Measurements from ENCODE around the gene NFKBIB. TPM values are rescaled to one million over a fixed set of nuclear protein-coding genes. Genes with fewer than 3 reads are reported as not detected.

NFKBIB gene
- total RNA-seq, 1 experiment from 2014 or later = 51.2 TPM

DNA sequence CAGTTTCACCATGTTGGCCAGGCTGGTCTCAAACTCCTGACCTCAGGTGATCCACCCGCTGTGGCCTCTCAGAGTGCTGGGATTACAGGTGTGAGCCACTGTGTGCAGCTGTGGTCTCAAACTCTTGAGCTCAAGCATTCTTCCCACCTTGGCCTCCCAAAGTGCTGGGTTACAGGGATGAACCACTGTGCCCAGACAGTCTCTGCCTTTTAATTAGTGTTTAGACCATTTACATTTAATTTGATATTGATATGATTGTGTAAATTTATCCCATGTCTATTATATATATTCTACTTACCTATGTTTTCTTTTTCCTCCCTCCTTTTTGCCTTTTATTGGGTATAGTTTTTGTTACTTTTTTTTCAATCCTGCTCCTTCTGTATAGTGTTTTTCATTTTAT, 1.9 kb downstream of the NFKBIB start:
- Histone ChIP-seq H3K27ac (ENCODE audit: low read depth, low read length) (no peak overlapping the region), H3K79me2 (ENCODE audit: insufficient read depth, low read length) (peaks cover 20% of the 10 kb centered on the region), H3K4me1 (ENCODE audit: control insufficient read depth in 1 of 2, insufficient read depth in 2 of 2, low read length in 2 of 2) (peaks cover 0 to 18% of the 10 kb centered on the region in 2 experiments; a peak in 2 of 4 replicates), H3K27me3 (ENCODE audit: insufficient read depth, low read length) (no peaks in the 10 kb centered on the region), H3K9ac (ENCODE audit: low read length) (no peak overlapping the region), H4K20me1 (ENCODE audit: insufficient read depth) (no peaks in the 10 kb centered on the region), H3K9me2 (ENCODE audit: insufficient read depth) (no peaks in the 10 kb centered on the region), H3K36me3 (ENCODE audit: control insufficient read depth in 1 of 2, insufficient read depth in 2 of 2, low read length in 2 of 2) (peaks cover 0 to 6% of the 10 kb centered on the region in 2 experiments; a peak in 1 of 4 replicates), H2AFZ (ENCODE audit: low read depth, low read length, poor library complexity, severe bottlenecking) (no peak overlapping the region), H3K4me3 (replicated peaks in 1 of 2; ENCODE audit: low read depth in 1 of 2, low read length in 2 of 2) (no peak overlapping the region), H3K9me3 (ENCODE audit: control insufficient read depth in 1 of 2, insufficient read depth in 1 of 2, low read depth in 1 of 2, low read length in 2 of 2) (peaks cover 0 to 5% of the 10 kb centered on the region in 2 experiments; a peak in 1 of 4 replicates), H3K4me2 (ENCODE audit: low read length) (no peak overlapping the region)
- intact Hi-C loops (cut with micrococcal nuclease) = no loop called here
- ChIA-PET RAD21 (ENCODE audit: low non-redundant PET in 1 of 2, low total read pairs in 2 of 2, uncharacterized antibody in 2 of 2, unreplicated experiment in 2 of 2) (no interaction called here), POLR2A (no interaction called here), CTCF (no interaction called here)
- ATAC-seq = no peak
- TF ChIP-seq, protein P1, sequence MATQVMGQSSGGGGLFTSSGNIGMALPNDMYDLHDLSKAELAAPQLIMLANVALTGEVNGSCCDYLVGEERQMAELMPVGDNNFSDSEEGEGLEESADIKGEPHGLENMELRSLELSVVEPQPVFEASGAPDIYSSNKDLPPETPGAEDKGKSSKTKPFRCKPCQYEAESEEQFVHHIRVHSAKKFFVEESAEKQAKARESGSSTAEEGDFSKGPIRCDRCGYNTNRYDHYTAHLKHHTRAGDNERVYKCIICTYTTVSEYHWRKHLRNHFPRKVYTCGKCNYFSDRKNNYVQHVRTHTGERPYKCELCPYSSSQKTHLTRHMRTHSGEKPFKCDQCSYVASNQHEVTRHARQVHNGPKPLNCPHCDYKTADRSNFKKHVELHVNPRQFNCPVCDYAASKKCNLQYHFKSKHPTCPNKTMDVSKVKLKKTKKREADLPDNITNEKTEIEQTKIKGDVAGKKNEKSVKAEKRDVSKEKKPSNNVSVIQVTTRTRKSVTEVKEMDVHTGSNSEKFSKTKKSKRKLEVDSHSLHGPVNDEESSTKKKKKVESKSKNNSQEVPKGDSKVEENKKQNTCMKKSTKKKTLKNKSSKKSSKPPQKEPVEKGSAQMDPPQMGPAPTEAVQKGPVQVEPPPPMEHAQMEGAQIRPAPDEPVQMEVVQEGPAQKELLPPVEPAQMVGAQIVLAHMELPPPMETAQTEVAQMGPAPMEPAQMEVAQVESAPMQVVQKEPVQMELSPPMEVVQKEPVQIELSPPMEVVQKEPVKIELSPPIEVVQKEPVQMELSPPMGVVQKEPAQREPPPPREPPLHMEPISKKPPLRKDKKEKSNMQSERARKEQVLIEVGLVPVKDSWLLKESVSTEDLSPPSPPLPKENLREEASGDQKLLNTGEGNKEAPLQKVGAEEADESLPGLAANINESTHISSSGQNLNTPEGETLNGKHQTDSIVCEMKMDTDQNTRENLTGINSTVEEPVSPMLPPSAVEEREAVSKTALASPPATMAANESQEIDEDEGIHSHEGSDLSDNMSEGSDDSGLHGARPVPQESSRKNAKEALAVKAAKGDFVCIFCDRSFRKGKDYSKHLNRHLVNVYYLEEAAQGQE (IDR thresholded peaks at IDR 0.05; ENCODE audit: low read depth) = no peak
- TF ChIP-seq SP1 (IDR thresholded peaks at IDR 0.05; ENCODE audit: low read depth) = no peak
- no peak for TF ChIP-seq CEBPB (IDR thresholded peaks at IDR 0.05; ENCODE audit: low read depth)
- no peak for TF ChIP-seq ZBTB33 (IDR thresholded peaks at IDR 0.05; ENCODE audit: extremely low read depth, insufficient replicate concordance, low read length)
- no peak for TF ChIP-seq EZH2 (IDR thresholded peaks at IDR 0.05)
- TF ChIP-seq TCF7L2 (IDR thresholded peaks at IDR 0.05; ENCODE audit: borderline replicate concordance, extremely low read depth, insufficient read depth, insufficient read length) = no peak
- TF ChIP-seq, protein P2, sequence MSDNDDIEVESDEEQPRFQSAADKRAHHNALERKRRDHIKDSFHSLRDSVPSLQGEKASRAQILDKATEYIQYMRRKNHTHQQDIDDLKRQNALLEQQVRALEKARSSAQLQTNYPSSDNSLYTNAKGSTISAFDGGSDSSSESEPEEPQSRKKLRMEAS (IDR thresholded peaks at IDR 0.05) = no peak
- TF ChIP-seq POLR2AphosphoS5 (IDR thresholded peaks at IDR 0.05; ENCODE audit: low read depth, low read length) = no peak
- no peak for TF ChIP-seq YY1 (IDR thresholded peaks at IDR 0.05; ENCODE audit: extremely low read depth, insufficient replicate concordance, low read depth, low read length)
- no peak for TF ChIP-seq RAD21 (IDR thresholded peaks at IDR 0.05; ENCODE audit: low read depth)
- TF ChIP-seq, protein P3, sequence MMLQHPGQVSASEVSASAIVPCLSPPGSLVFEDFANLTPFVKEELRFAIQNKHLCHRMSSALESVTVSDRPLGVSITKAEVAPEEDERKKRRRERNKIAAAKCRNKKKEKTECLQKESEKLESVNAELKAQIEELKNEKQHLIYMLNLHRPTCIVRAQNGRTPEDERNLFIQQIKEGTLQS (IDR thresholded peaks at IDR 0.05) = no peak
- TF ChIP-seq EGR1 (IDR thresholded peaks at IDR 0.05; ENCODE audit: low read depth) = no peak
- no peak for TF ChIP-seq CBX3 (IDR thresholded peaks at IDR 0.05; ENCODE audit: low read depth)
- TF ChIP-seq ZNF274 (IDR thresholded peaks at IDR 0.05; ENCODE audit: low read depth, low read length) = no peak
- no peak for TF ChIP-seq EZH2phosphoT487 (IDR thresholded peaks at IDR 0.05; ENCODE audit: borderline replicate concordance)
- no peak for TF ChIP-seq SRF (IDR thresholded peaks at IDR 0.05; ENCODE audit: low read depth)
- BruUV-seq (replicated peaks) = no TSS peak
- no peak for DNase-seq (ENCODE audit: low read depth, low spot score)
